ENCODE results near the gene AOX1.

DNA sequence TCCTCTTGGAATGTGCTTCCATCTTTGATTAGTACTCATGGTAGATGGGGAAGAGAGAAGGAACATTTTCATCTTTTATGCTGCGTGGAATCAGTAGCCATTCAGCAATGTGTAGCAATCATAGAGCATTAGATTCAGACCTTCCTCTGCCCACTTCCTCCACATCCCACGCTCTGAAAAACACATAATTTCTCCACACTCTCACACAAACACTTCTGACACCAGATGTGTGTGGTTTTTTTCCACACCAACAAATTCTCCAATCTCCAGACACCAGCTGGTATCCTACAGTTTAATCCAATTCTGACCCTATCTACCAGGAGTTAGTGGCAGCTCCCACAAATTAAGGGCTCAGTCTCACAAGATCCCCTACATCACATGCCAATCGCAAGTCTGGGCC is 103.3 kb downstream of the AOX1 start:
- TF ChIP-seq, protein P1, sequence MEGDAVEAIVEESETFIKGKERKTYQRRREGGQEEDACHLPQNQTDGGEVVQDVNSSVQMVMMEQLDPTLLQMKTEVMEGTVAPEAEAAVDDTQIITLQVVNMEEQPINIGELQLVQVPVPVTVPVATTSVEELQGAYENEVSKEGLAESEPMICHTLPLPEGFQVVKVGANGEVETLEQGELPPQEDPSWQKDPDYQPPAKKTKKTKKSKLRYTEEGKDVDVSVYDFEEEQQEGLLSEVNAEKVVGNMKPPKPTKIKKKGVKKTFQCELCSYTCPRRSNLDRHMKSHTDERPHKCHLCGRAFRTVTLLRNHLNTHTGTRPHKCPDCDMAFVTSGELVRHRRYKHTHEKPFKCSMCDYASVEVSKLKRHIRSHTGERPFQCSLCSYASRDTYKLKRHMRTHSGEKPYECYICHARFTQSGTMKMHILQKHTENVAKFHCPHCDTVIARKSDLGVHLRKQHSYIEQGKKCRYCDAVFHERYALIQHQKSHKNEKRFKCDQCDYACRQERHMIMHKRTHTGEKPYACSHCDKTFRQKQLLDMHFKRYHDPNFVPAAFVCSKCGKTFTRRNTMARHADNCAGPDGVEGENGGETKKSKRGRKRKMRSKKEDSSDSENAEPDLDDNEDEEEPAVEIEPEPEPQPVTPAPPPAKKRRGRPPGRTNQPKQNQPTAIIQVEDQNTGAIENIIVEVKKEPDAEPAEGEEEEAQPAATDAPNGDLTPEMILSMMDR (IDR thresholded peaks at IDR 0.05; ENCODE audit: low read length) = no peak
- no peak for TF ChIP-seq EZH2 (optimal IDR thresholded peaks at IDR 0.05; ENCODE audit: low read depth, low read length)
- TF ChIP-seq EZH2phosphoT487 (IDR thresholded peaks at IDR 0.05; ENCODE audit: low read length) = no peak

Measured in MM.1S (cell line).